HL-60/S4 treated with phorbol 12-myristate 13-acetate at 8.2 ng/mL for 4 days and 3 days (cell line): ENCODE data around the gene TMEM214.

Experiments
- in situ Hi-C: fragments of 300-500 bp; cut with MboI; formaldehyde crosslinking; loops from 2 replicates; pipeline ENCODE4 v1.15.0; 2022; ENCODE audit warnings: low sequenced_read_pairs

The TMEM214 gene

GRCh38 chr2:27038012-27038411 is 5.2 kb downstream of the TMEM214 start:
- in situ Hi-C loops: no loop called here

GRCh38 chr2:27038631-27039339 is 6.0 kb downstream of the TMEM214 start:
- in situ Hi-C loops: no loop called here

GRCh38 chr2:27039426-27039825 is 6.7 kb downstream of the TMEM214 start:
- in situ Hi-C loops: no loop called here

- in situ Hi-C loops: no loop called here
These were observed 7.1 kb downstream of the TMEM214 start for GRCh38 chr2:27039871-27040270.

- in situ Hi-C loops: no loop called here
These were observed 7.5 kb downstream of the TMEM214 start for GRCh38 chr2:27040282-27040681.

- in situ Hi-C loops: no loop called here
These were observed 9.0 kb downstream of the TMEM214 start for GRCh38 chr2:27041752-27042151.

- in situ Hi-C loops: no loop called here
These were observed 9.4 kb downstream of the TMEM214 start for GRCh38 chr2:27042159-27042661.

- in situ Hi-C loops: no loop called here
These were observed 10.3 kb downstream of the TMEM214 start for GRCh38 chr2:27042985-27043634.

GRCh38 chr2:27049422-27050280 is 16.9 kb downstream of the TMEM214 start:
- in situ Hi-C loops: no loop called here

GRCh38 chr2:27050281-27050995 is 17.7 kb downstream of the TMEM214 start:
- in situ Hi-C loops: no loop called here

- in situ Hi-C loops: no loop called here
These were observed 18.5 kb downstream of the TMEM214 start, which contains the start of gene AGBL5 for GRCh38 chr2:27050996-27051901. Gene AGBL5, plus strand, starts transcription at chr2:27051668. Its CDS starts 1,291 bp downstream, at chr2:27052959.

- in situ Hi-C loops: no loop called here
These were observed 19.3 kb downstream of the TMEM214 start for GRCh38 chr2:27051902-27052645.

GRCh38 chr2:27053321-27053720 is 20.6 kb downstream of the TMEM214 start:
- in situ Hi-C loops: no loop called here

- in situ Hi-C loops: no loop called here
These were observed 21.0 kb downstream of the TMEM214 start for GRCh38 chr2:27053776-27054175.

GRCh38 chr2:27054721-27055120 is 22.0 kb downstream of the TMEM214 start:
- in situ Hi-C loops: no loop called here

GRCh38 chr2:27057184-27057583 is 24.4 kb downstream of the TMEM214 start:
- in situ Hi-C loops: no loop called here

- in situ Hi-C loops: no loop called here
These were observed 25.4 kb downstream of the TMEM214 start for GRCh38 chr2:27058210-27058609.

- in situ Hi-C loops: no loop called here
These were observed 26.5 kb downstream of the TMEM214 start for GRCh38 chr2:27059141-27059820.
